Stimulated activated naive CD4-positive, alpha-beta T cell treated with Interleukin-2 at 50 U/mL for 16 hours (primary cell): ENCODE data around the gene TRAK2.

Source experiments
- DNase-seq: peaks from one replicate; lab custom pipeline; 2025; lab: John Stamatoyannopoulos, UW

Gene TRAK2

DNA sequence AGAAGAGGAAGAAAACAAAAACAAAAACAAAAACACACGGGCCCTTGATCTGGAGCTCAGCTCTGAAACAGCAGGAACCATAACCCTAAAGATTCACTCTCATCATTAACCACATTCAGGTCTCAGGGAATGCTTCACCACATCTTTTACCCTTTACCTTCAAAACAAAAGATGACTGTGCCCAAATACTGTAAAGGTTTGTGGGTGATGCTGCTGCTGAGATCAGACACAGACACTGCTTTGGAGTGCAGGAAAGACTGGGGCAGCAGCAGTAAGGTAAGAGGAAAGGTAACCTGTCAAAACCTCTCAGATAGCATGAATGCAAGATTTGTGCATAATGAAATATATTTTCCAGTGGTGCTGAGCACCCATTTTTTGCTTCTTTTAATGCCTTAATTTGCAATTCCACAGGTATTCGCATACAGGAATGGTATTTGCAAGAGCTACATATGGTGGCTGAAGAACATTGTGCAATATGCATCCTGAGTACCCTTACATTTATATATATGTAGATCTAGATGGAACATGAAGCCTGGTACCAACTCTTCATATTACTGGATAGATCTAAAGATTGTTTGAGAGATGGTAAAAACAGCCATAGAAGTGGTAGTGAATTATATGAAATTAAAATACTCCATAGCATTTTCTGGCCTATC, 90.1 kb downstream of the TRAK2 start:
- DNase-seq, result no peak

DNA sequence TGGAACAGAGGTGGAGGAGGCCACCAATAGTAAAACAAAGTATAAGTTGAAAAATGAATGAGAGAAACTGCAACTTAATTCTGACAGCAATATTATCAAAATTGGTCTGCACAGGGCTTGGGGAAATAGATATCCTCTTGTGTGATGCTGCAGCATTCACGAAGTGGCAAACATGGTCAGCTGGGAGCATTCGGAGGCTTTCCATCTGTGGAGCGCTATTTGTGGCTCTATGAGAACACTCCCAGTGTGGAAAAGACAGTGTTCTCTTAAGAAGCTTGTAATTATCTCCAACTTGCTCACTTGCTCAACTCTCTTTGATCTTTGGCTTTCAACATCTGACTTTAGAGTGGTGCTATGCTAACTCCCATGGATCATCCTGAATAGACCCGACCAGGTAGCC, 91.0 kb downstream of the TRAK2 start:
- DNase-seq, result no peak

DNA sequence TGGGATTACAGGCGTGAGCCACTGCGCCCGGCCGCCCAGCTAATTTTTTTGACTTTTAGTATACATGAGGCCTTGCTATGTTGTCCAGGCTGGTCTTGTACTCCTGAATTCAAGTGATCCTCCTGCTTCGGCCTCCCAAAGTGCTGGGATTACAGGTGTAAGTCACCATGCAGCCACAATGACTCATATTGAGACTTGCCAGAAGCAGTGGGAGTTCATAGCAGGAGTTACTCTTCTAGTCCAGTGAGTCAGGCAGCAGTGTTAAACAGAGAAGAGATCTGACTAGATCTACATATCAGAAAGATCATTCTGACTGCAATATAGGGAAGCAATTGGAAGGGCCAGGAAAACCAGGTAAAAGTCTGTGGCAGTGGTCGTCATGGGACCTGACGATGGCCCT, 92.6 kb downstream of the TRAK2 start:
- peak; percentile 12 for DNase-seq

DNA sequence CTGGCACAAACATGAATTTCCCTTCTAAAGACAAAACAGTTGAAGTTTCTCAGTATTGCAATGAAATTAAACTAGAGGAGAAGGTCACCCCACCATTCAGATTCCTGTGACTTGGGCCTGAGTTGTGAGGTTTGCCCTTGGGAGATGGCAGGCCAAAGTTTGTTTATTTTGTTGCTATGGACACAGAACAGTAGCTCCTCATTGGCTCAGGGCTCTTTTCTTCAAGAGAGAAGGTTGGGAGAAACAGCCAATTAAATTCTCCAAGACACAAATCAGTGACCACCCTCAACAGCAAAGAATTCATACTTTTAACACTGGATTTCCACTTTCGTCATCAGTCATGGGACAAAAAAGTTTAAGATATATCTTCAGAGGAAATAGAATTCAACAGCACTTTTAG, 94.0 kb downstream of the TRAK2 start, which contains the start of gene FLACC1:
TSS of gene FLACC1 (minus strand) at position 125 of the 400 bp plus-strand sequence. CDS start 5,941 bp downstream, outside the sequence.
- no peak for DNase-seq

DNA sequence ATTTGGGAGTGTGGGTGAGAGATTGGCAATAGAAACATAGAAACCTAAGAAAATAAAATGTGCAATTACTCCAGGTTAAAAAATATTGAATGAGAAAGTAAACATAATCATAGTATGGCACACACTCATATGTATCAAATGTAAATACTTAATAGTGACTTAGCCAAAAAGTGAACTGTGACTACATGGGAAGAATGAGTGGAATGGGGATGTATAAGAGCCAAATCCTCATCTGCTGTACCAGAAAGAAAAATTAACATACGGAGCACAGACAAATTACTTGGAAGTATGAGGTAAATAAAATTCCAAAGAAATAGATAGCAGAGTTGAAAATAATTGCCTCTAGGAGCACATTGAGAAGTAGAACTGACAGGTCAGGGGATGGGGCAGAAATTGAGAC, 98.1 kb downstream of the TRAK2 start:
- no peak for DNase-seq

DNA sequence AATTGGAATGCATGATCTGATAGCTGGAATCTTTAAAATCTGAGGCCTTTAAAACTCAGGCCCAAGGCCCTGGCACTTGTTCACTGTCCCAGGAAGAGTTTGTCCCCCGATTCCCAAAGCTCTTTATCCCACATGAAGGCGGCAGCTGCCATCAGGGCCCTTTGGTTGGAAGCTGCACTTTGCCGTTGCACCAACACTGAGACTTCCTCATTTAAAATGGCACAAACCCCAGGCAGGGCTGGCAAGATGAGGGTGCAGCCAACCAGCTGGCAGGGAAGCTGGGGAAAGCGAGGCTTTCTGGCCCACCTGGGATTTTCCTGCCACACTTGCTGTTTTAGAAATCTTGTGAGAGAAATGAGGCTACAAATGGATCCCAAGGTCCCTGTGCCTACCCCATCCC, 100.4 kb downstream of the TRAK2 start:
- no peak for DNase-seq

DNA sequence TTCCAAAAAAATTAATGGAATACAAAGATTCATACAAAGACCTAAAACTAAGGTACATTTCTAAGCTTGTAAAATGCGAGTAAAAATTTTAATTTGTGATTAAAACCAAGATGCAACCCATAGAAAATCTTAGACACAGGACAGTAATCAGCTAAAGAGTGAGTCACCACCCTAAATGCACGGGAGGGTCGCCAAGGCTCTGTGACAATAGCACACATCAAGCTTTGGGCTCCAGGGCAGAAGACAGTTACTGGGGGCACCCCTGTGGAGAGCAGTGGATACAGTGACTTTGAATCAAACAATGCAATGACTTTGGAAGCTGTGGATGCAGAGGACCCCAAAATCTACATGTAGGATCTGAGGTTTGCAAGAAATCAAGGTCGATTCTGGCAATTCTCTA, 101.7 kb downstream of the TRAK2 start:
- no peak for DNase-seq

DNA sequence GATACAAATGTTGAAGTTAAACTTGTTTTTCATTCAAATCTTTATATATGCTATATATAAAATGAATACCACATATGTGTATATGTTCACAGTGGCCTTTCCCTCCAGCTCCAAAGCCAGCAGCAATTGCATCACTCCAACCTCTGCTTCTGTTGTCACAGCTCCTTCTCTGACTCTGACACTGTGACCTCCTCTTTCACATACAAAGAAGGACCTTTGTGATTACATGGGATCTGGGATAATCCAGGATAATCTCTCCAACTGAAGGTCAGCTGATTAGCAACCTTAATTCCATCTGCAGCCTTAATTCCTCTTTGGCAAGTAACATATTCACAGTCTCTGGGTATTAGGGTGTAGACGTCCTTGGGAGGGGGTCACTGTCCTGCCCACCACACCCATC, 102.5 kb downstream of the TRAK2 start:
- DNase-seq, result no peak

DNA sequence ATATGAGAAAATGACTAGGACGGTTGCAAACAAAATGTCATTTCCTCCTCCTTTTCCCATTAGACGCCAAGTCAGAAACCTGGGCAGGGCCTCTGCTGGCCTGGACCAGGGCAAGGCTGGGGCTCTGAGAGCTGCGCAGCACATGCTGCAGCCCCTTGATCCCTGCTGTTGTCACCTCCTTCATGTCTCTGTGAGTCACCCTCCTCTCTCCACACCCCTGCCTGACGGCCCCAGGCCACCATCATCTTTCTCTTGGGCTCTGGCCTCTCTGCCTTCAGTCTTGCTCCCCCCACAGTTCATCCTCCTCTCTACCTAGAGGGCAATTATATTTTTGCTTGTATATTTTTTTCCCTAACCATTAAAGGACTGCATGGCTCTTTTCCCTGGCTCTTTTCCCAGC, 104.1 kb downstream of the TRAK2 start:
- no peak for DNase-seq

DNA sequence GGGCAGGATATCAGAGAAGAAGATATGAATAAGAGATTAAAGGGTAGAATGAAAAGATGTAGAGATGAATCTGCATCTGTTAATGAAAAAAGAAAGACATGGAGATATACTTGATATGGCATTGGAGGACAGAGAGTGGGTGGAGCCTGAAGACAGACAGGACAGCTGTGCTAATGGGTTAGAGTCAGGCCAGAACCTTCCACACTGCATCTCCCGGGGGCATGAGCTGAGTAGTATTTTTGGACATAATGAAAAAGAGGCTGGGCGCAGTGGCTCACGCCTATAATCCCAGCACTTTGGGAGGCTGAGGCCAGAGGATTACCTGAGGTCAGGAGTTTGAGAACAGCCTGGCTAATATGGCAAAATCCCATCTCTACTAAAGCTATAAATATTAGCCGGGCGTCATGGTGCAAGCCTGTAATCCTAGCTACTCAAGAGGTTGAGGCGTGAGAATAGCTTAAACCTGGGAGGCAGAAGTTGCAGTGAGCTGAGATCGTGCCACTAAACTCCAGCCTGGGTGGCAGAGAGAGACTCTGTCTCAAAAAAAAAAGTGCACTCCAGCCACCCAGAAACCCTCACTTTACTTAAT, 105.5 kb downstream of the TRAK2 start:
- DNase-seq, result no peak

DNA sequence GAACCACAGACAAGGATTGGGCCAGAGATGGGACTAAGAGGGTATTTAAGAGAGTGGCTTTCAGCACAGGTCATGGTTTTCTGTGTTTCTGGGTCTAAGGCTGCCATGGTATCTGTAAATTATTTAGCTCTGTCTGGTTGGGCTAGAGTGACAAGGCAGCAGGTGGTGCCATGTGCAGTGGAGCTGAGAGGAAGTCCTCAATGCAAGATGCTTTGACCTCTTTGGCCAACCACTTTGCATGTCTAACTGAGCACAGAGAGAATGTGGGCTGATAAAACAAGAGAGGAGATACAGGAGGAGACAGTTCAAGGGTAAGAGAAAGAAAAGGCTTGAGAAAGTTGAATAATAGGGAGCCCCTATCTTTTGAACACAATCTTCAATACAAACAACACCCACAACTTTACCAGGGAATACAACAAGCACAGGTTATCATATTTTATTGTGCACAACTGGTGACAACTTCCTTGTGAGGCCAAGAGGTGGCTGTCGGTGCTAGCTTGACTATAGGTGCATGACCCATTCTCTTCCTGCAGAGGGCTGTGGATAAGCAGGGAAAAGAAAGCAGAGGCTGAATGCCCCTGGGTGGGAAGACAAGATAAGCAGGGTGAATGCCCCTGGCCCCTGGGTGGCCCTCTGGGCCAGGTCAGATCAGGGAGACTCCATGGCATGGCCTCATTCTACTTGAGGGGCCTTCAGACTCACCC, 106.4 kb downstream of the TRAK2 start:
- no peak for DNase-seq

DNA sequence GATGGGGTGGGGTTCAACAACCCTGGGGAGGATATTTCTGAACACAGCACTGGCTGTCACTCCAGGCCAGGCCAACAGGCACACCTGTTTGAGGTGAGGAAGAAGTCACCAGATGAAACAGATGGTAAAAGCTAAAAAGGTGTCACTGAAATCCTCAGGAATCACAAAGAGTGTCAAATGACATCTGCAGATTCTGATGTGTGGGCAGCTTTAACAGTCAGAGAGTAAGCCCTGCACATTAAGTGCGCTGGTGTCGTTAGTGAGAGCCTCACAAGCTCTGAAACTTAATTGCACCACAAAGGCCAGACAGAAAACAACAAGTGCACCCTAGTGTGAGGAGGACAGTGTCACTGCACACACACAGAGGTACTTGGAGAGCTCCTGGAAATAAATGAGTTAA, 107.7 kb downstream of the TRAK2 start:
- no peak for DNase-seq

DNA sequence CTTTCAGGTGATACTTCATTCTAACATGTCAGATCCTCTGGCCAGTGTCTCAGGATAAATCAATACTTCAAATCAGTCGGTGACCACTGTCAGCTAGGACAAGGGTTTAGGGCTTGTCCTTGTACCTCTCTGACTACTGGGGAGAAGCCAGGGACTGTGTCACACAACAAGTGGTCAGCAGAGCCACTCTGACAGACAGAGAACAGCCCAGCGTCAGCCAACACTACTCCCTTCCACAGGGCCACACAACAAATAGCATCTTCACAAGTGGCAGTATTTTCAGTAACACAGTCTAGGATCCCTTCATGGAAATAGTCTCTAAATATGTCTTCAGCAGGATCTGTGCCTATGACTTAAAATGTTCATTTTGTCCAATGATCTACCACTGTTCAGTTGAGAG, 108.3 kb downstream of the TRAK2 start:
- no peak for DNase-seq

DNA sequence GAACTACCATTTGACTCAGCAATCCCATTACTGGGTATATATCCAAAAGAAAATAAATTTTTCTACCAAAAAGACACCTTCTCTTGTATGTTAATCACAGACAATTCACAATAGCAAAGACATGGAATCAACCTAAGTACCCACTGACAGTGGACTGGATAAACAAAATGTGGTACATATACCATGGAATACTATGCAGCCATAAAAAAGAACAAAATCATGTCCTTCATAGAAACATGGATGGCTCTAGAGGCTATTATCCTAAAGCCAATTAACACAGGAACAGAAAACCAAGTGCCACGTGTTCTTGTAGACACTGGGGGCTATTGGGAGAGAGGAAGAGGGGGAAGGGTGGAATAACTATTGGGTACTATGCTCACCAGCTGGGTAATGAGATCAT, 121.8 kb downstream of the TRAK2 start:
- no peak for DNase-seq

DNA sequence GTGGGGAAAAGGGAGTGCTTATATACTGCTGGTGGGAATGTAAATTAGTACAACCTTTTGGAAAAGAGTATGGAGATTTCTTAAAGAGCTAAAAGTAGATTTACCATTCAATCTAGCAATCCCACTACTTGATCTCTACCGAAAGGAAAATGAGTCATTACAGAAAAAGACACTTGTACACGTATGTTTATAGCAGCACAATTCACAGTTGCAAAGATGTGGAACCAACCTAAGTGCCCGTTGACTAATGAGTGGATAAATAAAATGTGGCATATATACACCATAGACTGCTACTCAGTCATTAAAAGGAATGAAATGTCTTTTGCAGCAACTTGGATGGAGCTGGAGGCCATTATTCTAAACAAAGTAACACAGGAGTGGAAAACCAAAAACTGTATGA, 123.6 kb downstream of the TRAK2 start:
- no peak for DNase-seq
